Psoas muscle (tissue), 8 donors: ENCODE measurements around the gene CENPT. TPM values are rescaled to one million over a fixed set of nuclear protein-coding genes. Genes with fewer than 3 reads are reported as not detected.

ENCODE experiments used
- ATAC-seq, 4 donors: fragments of 200-7000 bp; cut with Tn5 transposase; one replicate each; pipeline ENCODE4 v1.9.1; 2020; ENCODE audit warnings: moderate library complexity in 3 of 4, mild to moderate bottlenecking in 2 of 4
- DNase-seq, 2 donors: peaks; one replicate each; pipeline ENCODE4 v3.0.0-alpha.2; 2020
- H3K27ac ChIP-seq: fragments of 200-600 bp; one replicate; pipeline ENCODE4 v1.8.0; 2022
- H3K27me3 ChIP-seq, 3 donors: fragments of 200-600 bp in 1 of 3; one replicate each; pipeline versions ENCODE4 v1.6.1 to v1.8.0; 2013 to 2022; ENCODE audit warnings: low read length in 2 of 3, mild to moderate bottlenecking in 2 of 3, moderate library complexity in 1 of 3; ENCODE audit not compliant: insufficient read depth in 3 of 3
- H3K36me3 ChIP-seq, 2 donors: fragments of 200-600 bp in 1 of 2; one replicate each; pipeline versions ENCODE4 v1.6.1 to v1.8.0; 2013 to 2022; ENCODE audit warnings: low read depth in 1 of 2, mild to moderate bottlenecking in 1 of 2, moderate library complexity in 1 of 2; ENCODE audit not compliant: insufficient read depth in 1 of 2
- H3K4me1 ChIP-seq: fragments of 200-600 bp; one replicate; pipeline ENCODE4 v1.8.0; 2022
- H3K4me3 ChIP-seq: fragments of 200-600 bp; one replicate; pipeline ENCODE4 v1.8.0; 2022; ENCODE audit warnings: mild to moderate bottlenecking
- H3K9me3 ChIP-seq: fragments of 200-600 bp; one replicate; pipeline ENCODE4 v1.8.0; 2022
- CTCF ChIP-seq: fragments of 200-600 bp; IDR thresholded peaks from one replicate; pipeline ENCODE4 v1.8.0; 2022; ENCODE audit warnings: antibody characterized with exemption
- WGBS, 3 donors: extraction: QIAGEN DNeasy Blood & Tissue Kit; methylation state at CpG; one replicate each; pipeline versions ENCODE4 v1.1.6 to v1.1.7; 2013; 5-methylcytosine and 5-hydroxymethylcytosine counted together
- intact Hi-C, 2 donors: fragments of 100-400 bp; cut with DNase I; formaldehyde crosslinking; loops; one replicate each; pipeline versions ENCODE4 v1.11.0 to v1.14.2; 2022
- polyA plus RNA-seq, 3 donors: library from polyadenylated mRNA; stranded (reverse); fragments of 200-250 nt; gene quantifications; one replicate each; pipeline ENCODE4 v1.2.3, GENCODE V29; 2013
- total RNA-seq, 4 donors: library from RNA; stranded (reverse); fragmentation: NEBNext Ultra II Directional in 2 of 4; extraction: Animal tissue kit (Norgen Biotek cat#: 25700) in 2 of 4; gene quantifications; one replicate each; pipeline versions ENCODE4 v1.2.1 to v1.2.4, GENCODE V29; 2021 to 2023
- donor health status: healthy with polysubstance abuse.
- donor health status: DM: no; HTN: no; CAD: no; lungs with moderate emphysema.
- donor health status: Bipolar disorder and iron deficiency.
- donor health status: healthy.
- donor health status: DM: yes; HTN: yes; CAD: no.
- donor health status: DM: no; HTN: no; CAD: no.
- donor health status: DM: no; HTN: no; CAD: no.
- donor health status: DM: yes; HTN: yes; CAD: no.

The CENPT gene
- total and polyA plus RNA-seq, 7 donors: 13.8 to 26.4 (median 19.9) TPM

GRCh38 chr16:67844497-67844896 lies 3.0 kb downstream of the CENPT start:
- peak overlapping the region; percentile 100 for H3K27ac ChIP-seq
- peaks cover 50% of the 10 kb centered on the region for H3K4me1 ChIP-seq
- DNase-seq (no peak), ATAC-seq (no peak)
- TF ChIP-seq CTCF: peak; percentile 8
- peaks cover 0 to 5% of the 10 kb centered on the region in 2 donors for H3K36me3 ChIP-seq
- WGBS, 3 donors: 40 to 52% (median 44%) methylated on average over 4 of the region's 4 CpGs
- H3K9me3 ChIP-seq: no peaks in the 10 kb centered on the region
- H3K27me3 ChIP-seq: no peaks in the 10 kb centered on the region
- intact Hi-C loops: loop anchor here in 1 of 2 donors (10.0 kb wide), 1 partner anchor 390 kb away; the partner anchor contains the start of gene ESRP2
- peak overlapping the region; percentile 100 for H3K4me3 ChIP-seq

GRCh38 chr16:67843343-67843765 lies 4.1 kb downstream of the CENPT start:
- no peaks in the 10 kb centered on the region for H3K9me3 ChIP-seq
- peak overlapping the region; percentile 100 for H3K27ac ChIP-seq
- peaks cover 44% of the 10 kb centered on the region for H3K4me1 ChIP-seq
- H3K4me3 ChIP-seq: peak overlapping the region; percentile 100
- H3K36me3 ChIP-seq: peaks cover 0 to 5% of the 10 kb centered on the region in 2 donors
- 3 to 5% (median 5%) methylated on average over 11 of the region's 11 CpGs for WGBS, 3 donors
- intact Hi-C loops: loop anchor here in 1 of 2 donors (10.0 kb wide), 1 partner anchor 391 kb away; the partner anchor contains the start of gene ESRP2
- ATAC-seq (no peak), DNase-seq (peak in 1 of 2 donors; percentile 58)
- TF ChIP-seq CTCF: no peak
- H3K27me3 ChIP-seq: no peaks in the 10 kb centered on the region

- no peaks in the 10 kb centered on the region for H3K27me3 ChIP-seq
- H3K4me3 ChIP-seq: peak overlapping the region; percentile 100
- peak; percentile 61 to 82 for DNase-seq
- ATAC-seq: peak in 3 of 4 donors; percentile 2 to 6 (median 3)
- peak; percentile 12 for TF ChIP-seq CTCF
- WGBS, 3 donors: 1% methylated on average over 53 to 67 of the region's 67 CpGs
- intact Hi-C loops: loop anchor here in 1 of 2 donors (10.0 kb wide), 1 partner anchor 392 kb away; the partner anchor contains the start of gene ESRP2
- H3K36me3 ChIP-seq: peaks cover 0 to 5% of the 10 kb centered on the region in 2 donors
- H3K9me3 ChIP-seq: no peaks in the 10 kb centered on the region
- peak overlapping the region; percentile 100 for H3K27ac ChIP-seq
- H3K4me1 ChIP-seq: peaks cover 38% of the 10 kb centered on the region
These were observed 4.8 kb downstream of the CENPT start for GRCh38 chr16:67842509-67843342.

GRCh38 chr16:67841816-67842508 lies 5.5 kb downstream of the CENPT start, which contains the start of gene THAP11:
TSS of gene THAP11 (plus strand) at chr16:67842320. CDS start at chr16:67842555, 235 bp downstream.
- peak within 1 kb of the TSS; percentile 100 for H3K27ac ChIP-seq
- H3K9me3 ChIP-seq: no peaks in the 10 kb centered on the region
- peaks cover 0 to 5% of the 10 kb centered on the region in 2 donors for H3K36me3 ChIP-seq
- TF ChIP-seq CTCF: peak; percentile 79
- no peaks in the 10 kb centered on the region for H3K27me3 ChIP-seq
- peaks cover 32% of the 10 kb centered on the region for H3K4me1 ChIP-seq
- WGBS, 3 donors: 0 to 1% (median 1%) methylated on average over 64 to 83 of the region's 83 CpGs
- ATAC-seq (peak; percentile 78 to 81 (median 81)), DNase-seq (peak; percentile 93 to 97)
- intact Hi-C loops: loop anchor here in 1 of 2 donors (10.0 kb wide), 1 partner anchor 393 kb away; the partner anchor contains the start of gene ESRP2
- peak within 1 kb of the TSS; percentile 100 for H3K4me3 ChIP-seq
